ENCODE measurements around the gene DRD5.

GRCh38 chr4:9781343-9782135, at the start of gene DRD5:
- TF ChIP-seq, protein P1, sequence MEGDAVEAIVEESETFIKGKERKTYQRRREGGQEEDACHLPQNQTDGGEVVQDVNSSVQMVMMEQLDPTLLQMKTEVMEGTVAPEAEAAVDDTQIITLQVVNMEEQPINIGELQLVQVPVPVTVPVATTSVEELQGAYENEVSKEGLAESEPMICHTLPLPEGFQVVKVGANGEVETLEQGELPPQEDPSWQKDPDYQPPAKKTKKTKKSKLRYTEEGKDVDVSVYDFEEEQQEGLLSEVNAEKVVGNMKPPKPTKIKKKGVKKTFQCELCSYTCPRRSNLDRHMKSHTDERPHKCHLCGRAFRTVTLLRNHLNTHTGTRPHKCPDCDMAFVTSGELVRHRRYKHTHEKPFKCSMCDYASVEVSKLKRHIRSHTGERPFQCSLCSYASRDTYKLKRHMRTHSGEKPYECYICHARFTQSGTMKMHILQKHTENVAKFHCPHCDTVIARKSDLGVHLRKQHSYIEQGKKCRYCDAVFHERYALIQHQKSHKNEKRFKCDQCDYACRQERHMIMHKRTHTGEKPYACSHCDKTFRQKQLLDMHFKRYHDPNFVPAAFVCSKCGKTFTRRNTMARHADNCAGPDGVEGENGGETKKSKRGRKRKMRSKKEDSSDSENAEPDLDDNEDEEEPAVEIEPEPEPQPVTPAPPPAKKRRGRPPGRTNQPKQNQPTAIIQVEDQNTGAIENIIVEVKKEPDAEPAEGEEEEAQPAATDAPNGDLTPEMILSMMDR (IDR thresholded peaks at IDR 0.05; ENCODE audit: insufficient read depth, low read depth, low read length) = no peak
- no peak for TF ChIP-seq EZH2 (IDR thresholded peaks at IDR 0.05; ENCODE audit: insufficient read depth, low read length)
